ENCODE measurements around the gene VIT.

GRCh38 chr2:36811071-36811470 lies 114.6 kb downstream of the VIT start:
- no peak for TF ChIP-seq POLR2A (IDR thresholded peaks at IDR 0.05)
- no peak for TF ChIP-seq CTCF (IDR thresholded peaks at IDR 0.05)

Data from Peyer's patch (tissue), 4 donors.